ENCODE measurements around the gene KRTAP1-1. TPM values are rescaled to one million over a fixed set of nuclear protein-coding genes. Genes with fewer than 3 reads are reported as not detected.

The KRTAP1-1 gene
- total RNA-seq, 1 donor from 2014 or later, result not detected

DNA sequence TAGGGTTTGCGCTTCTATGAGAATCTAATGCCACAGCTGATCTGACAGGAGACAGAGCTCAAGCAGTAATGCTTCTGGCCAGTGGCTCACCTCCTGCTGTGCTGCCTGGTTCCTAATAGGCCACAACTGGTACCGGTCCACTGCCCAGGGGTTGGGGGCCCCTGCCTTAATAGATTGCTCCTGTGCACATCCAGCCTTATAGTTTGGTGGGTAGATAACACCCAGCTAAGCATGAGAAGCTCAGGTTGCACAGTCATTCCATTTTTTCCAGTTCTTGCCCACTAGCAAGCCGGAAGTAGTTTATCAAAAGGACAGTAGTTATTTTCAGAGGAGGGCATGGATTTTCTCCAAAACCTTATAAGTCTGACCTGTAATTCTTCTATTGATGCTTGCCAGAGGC, 21.8 kb downstream of the KRTAP1-1 start:
- Histone ChIP-seq H3K36me3 (ENCODE audit: control insufficient read depth, insufficient read depth, low read length) (no peaks in the 10 kb centered on the region), H3K4me3 (ENCODE audit: low read depth, low read length) (no peak overlapping the region), H3K27me3 (ENCODE audit: control insufficient read depth, insufficient read depth, low read length) (no peaks in the 10 kb centered on the region)
- FAIRE-seq (no peak), DNase-seq (ENCODE audit: low read depth) (no peak)
- TF ChIP-seq, protein P1, sequence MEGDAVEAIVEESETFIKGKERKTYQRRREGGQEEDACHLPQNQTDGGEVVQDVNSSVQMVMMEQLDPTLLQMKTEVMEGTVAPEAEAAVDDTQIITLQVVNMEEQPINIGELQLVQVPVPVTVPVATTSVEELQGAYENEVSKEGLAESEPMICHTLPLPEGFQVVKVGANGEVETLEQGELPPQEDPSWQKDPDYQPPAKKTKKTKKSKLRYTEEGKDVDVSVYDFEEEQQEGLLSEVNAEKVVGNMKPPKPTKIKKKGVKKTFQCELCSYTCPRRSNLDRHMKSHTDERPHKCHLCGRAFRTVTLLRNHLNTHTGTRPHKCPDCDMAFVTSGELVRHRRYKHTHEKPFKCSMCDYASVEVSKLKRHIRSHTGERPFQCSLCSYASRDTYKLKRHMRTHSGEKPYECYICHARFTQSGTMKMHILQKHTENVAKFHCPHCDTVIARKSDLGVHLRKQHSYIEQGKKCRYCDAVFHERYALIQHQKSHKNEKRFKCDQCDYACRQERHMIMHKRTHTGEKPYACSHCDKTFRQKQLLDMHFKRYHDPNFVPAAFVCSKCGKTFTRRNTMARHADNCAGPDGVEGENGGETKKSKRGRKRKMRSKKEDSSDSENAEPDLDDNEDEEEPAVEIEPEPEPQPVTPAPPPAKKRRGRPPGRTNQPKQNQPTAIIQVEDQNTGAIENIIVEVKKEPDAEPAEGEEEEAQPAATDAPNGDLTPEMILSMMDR (IDR thresholded peaks at IDR 0.05; ENCODE audit: insufficient read depth, low read length, severe bottlenecking), result no peak

DNA sequence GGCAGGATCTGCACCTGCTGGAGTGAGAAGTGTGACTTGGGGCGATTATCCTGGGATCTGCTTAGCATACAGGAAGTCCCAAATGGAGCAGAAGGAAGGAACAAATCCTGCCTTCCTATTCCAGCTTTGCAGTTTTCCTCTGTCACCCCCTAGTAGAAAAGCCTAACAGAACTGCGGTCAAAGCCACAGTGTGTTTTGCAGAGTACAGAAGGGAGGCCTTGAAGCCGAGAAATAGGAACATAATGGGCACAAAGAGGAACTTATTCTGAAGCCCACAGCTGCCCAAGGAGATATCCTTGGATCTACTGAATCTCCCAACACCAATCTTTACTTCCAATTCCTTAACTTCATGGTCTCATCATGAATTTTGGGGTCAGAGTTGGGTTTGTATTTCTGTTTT, 22.7 kb downstream of the KRTAP1-1 start:
- TF ChIP-seq, protein P1 (IDR thresholded peaks at IDR 0.05; ENCODE audit: insufficient read depth, low read length, severe bottlenecking), result no peak
- H3K36me3 ChIP-seq (ENCODE audit: control insufficient read depth, insufficient read depth, low read length), result no peaks in the 10 kb centered on the region
- FAIRE-seq (no peak), DNase-seq (ENCODE audit: low read depth) (no peak)
- H3K4me3 ChIP-seq (ENCODE audit: low read depth, low read length), result no peak overlapping the region
- no peaks in the 10 kb centered on the region for H3K27me3 ChIP-seq (ENCODE audit: control insufficient read depth, insufficient read depth, low read length)

DNA sequence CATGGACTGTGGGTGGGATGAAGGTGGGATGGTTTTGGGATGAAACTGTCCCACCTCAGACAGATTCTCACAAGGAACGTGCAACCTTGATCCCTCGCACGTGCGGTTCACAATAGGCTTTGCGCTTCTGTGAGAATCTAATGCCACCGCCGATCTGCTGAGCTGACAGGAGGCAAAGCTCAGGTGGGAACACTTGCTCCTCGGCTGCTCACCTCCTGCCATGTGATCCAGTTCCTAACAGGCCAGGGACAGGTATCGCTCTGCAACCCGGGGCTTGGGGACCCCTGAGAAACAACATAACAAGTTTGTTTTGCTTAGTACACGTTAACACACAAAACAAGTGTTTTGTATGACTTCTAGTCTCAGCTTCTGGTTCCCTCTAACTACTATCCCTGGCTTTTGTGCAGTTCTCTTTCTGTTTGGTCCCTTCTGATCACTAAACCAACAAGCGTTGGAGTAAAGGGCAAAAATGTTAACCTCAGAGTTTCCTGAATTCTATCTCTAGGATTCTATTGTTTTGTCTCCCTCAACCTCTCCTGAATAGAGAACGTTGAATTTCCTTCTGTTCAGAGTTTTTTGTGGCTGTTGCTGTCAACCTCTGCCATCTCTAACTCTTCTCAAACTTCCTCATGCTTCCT, 24.6 kb downstream of the KRTAP1-1 start:
- TF ChIP-seq, protein P1 (IDR thresholded peaks at IDR 0.05; ENCODE audit: insufficient read depth, low read length, severe bottlenecking), result no peak
- Histone ChIP-seq H3K27me3 (ENCODE audit: control insufficient read depth, insufficient read depth, low read length) (no peaks in the 10 kb centered on the region), H3K4me3 (ENCODE audit: low read depth, low read length) (no peak overlapping the region), H3K36me3 (ENCODE audit: control insufficient read depth, insufficient read depth, low read length) (no peaks in the 10 kb centered on the region)
- FAIRE-seq, result peak; percentile 73
- DNase-seq (ENCODE audit: low read depth), result no peak

DNA sequence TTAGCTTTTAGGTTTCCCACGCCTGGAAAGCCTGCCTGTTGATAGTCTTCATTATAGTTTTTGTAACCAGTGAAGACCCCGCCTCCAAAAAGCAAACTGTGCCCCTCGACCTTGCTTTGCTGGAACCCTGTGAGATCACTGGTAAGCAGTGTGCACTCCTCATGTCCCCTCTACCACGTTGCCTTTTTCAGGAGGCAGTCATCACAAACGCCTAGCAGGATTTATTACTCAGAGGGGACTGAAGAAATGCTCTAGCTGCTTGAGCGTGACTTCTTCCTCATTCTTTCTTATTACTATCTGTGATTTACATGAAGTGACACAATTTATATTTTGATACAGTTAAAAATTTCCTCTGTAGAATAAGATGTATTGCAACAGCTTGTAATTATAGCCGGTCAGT, 25.8 kb downstream of the KRTAP1-1 start:
- DNase-seq (ENCODE audit: low read depth) (no peak), FAIRE-seq (no peak)
- Histone ChIP-seq H3K4me3 (ENCODE audit: low read depth, low read length) (no peak overlapping the region), H3K36me3 (ENCODE audit: control insufficient read depth, insufficient read depth, low read length) (no peaks in the 10 kb centered on the region), H3K27me3 (ENCODE audit: control insufficient read depth, insufficient read depth, low read length) (no peaks in the 10 kb centered on the region)
- TF ChIP-seq, protein P1 (IDR thresholded peaks at IDR 0.05; ENCODE audit: insufficient read depth, low read length, severe bottlenecking), result no peak

DNA sequence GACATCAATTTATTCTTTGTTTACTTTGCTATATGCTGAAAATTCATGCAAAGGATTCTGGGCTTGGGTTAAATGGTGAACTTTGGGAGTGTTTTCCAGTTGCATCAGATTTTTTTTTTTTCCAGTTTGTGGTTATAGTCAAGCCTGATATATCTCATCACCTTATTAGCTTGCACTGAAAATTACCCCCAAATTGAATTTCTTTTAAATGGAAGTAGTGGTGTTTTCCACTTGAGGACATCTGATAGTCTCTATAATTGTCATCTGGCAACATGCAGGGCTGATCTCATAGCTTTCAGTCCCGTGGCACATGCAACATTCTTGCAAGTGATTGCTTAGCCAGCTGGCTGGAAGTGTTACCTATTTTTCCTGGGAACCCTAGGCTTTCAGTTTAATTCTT, 27.6 kb downstream of the KRTAP1-1 start:
- DNase-seq (ENCODE audit: low read depth) (no peak), FAIRE-seq (no peak)
- H3K4me3 ChIP-seq (ENCODE audit: low read depth, low read length), result no peak overlapping the region
- H3K36me3 ChIP-seq (ENCODE audit: control insufficient read depth, insufficient read depth, low read length), result no peaks in the 10 kb centered on the region
- H3K27me3 ChIP-seq (ENCODE audit: control insufficient read depth, insufficient read depth, low read length), result no peaks in the 10 kb centered on the region
- TF ChIP-seq, protein P1 (IDR thresholded peaks at IDR 0.05; ENCODE audit: insufficient read depth, low read length, severe bottlenecking), result no peak

DNA sequence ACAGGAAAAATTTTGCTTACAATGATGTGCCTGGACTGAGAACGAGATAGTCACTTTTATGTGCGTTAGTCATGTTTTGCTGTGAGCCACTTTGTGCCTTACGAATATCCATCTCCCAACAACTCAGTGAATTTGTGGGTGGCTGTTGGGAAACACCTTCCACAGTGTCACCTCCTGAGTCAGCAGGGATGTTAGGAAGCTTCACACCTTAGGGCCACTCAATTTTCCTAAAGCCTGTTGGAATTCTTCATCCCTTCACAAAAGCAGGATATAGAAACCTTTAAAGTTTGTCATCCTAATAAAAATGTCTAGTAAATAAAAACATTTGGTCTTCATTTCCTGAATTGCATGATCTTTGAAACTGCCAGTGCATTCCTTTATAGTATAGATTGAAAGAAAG, 28.1 kb downstream of the KRTAP1-1 start:
- TF ChIP-seq, protein P1 (IDR thresholded peaks at IDR 0.05; ENCODE audit: insufficient read depth, low read length, severe bottlenecking), result no peak
- FAIRE-seq (no peak), DNase-seq (ENCODE audit: low read depth) (peak; percentile 33)
- no peak overlapping the region for H3K4me3 ChIP-seq (ENCODE audit: low read depth, low read length)
- H3K36me3 ChIP-seq (ENCODE audit: control insufficient read depth, insufficient read depth, low read length), result no peaks in the 10 kb centered on the region
- H3K27me3 ChIP-seq (ENCODE audit: control insufficient read depth, insufficient read depth, low read length), result no peaks in the 10 kb centered on the region
